ENCODE results near the gene DLG5.

Gene DLG5

DNA sequence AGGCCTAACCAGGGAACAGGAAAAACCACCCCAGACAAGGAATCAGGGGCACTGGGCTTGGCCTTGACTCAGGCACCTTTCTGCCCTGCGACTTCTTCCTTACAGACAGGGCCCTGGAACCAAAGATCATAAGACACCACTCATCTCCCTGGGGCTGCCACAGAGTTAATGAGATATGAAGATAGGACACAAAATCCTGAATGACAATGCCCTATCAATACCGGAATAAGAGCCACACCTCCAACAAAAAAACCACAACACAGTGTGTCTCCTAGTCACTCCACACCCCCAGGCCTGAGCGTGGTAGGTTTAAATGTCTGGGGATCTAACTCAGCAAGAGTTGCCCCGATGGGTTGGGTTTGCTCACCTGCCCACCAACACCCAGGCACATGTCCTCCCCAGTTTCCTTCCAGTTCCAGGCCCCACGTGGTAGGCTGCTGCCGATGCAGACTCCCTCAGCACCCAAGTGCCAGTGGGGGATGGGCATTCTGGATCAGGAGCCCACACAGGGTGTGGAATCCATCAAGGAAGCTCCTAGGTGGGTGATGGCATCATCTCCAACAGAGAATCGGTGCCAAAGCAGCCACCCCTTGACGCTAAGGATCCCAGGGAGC, 3.9 kb downstream of the DLG5 start:
- TF ChIP-seq, protein P1, sequence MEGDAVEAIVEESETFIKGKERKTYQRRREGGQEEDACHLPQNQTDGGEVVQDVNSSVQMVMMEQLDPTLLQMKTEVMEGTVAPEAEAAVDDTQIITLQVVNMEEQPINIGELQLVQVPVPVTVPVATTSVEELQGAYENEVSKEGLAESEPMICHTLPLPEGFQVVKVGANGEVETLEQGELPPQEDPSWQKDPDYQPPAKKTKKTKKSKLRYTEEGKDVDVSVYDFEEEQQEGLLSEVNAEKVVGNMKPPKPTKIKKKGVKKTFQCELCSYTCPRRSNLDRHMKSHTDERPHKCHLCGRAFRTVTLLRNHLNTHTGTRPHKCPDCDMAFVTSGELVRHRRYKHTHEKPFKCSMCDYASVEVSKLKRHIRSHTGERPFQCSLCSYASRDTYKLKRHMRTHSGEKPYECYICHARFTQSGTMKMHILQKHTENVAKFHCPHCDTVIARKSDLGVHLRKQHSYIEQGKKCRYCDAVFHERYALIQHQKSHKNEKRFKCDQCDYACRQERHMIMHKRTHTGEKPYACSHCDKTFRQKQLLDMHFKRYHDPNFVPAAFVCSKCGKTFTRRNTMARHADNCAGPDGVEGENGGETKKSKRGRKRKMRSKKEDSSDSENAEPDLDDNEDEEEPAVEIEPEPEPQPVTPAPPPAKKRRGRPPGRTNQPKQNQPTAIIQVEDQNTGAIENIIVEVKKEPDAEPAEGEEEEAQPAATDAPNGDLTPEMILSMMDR (conservative IDR thresholded peaks at IDR 0.05; ENCODE audit: low read depth, low read length): no peak
- DNase-seq (ENCODE audit: low read depth): no peak
- H3K4me3 ChIP-seq (ENCODE audit: low read depth, low read length): no peak overlapping the region

DNA sequence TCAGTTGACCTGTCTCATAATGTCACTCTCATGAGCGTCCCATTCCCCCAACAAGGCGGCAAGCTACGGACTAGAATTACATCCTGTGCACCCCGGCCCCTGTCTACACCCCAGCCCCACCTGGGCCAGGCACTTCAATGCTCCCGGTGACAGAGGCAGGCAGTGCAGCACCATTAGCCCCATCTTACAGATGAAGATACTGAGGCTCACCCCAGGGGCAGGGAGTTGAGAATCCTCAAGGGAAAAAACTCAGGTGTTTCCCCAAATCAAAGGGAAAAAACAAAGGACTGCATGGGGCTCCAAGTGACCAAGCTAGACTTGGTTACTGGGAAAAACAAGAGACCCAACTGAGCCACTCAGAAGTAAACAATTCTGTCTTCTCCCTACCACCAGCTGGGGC, 4.5 kb downstream of the DLG5 start:
- no peak for DNase-seq (ENCODE audit: low read depth)
- TF ChIP-seq, protein P1 (conservative IDR thresholded peaks at IDR 0.05; ENCODE audit: low read depth, low read length): no peak
- H3K4me3 ChIP-seq (ENCODE audit: low read depth, low read length): no peak overlapping the region

DNA sequence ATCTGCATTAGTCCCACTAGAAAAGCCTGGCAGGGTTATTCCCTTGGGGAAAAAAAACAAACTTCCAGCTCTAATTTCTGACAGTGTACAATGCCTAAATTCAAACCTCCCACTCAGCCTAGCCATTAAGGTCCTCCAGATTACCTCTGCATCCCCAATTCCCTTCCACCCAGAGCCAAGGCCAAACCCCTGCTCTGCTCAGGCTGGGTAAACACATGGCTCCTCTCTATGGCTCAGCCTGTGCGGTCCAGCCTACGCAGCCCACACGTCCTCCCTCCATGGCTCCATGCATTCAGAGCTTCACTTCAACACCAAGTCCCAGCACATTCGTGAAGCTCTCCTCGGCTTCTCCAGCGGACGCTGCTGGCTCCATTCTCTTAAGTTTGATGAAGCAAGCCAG, 5.2 kb downstream of the DLG5 start:
- TF ChIP-seq, protein P1 (conservative IDR thresholded peaks at IDR 0.05; ENCODE audit: low read depth, low read length): no peak
- H3K4me3 ChIP-seq (ENCODE audit: low read depth, low read length): no peak overlapping the region
- no peak for DNase-seq (ENCODE audit: low read depth)

DNA sequence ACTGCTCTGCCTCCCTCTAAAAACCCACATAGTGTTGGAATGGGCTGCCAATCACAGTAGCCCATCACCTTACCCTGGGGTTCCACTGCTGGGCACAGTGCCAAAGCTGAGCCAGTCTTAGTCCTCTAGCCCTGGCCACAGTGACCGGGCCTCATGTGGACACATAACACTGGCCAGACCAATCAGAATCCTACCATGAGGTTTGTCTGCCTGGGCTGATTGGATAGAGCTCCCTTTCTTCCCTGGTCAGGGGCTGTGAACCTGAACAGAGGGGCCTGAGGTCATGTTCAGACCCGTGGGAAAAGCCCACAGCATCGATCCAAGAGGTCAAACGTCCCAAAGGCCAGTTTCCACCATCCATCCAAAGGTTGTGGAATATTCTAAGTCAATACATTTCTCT, 6.1 kb downstream of the DLG5 start:
- H3K4me3 ChIP-seq (ENCODE audit: low read depth, low read length): no peak overlapping the region
- DNase-seq (ENCODE audit: low read depth): no peak
- TF ChIP-seq, protein P1 (conservative IDR thresholded peaks at IDR 0.05; ENCODE audit: low read depth, low read length): no peak

DNA sequence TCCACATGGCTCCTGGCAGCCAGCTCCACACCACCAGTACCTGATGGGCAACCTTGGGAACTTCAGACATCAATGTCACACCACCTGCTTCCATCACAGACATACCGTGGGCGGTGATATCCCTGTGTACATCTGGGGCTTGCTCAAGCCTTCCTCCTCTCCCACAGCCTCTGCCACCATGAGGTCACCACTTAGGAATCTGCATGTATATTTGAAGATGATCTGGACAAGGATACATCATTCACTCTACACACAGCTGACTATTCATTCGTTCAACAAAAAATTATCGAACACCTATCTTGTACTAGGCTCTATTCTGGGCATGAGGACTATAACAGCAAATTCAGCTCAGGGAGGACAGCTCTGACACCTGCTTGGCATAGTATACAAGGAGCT, 6.8 kb downstream of the DLG5 start:
- peak; percentile 81 for DNase-seq (ENCODE audit: low read depth)
- TF ChIP-seq, protein P1 (conservative IDR thresholded peaks at IDR 0.05; ENCODE audit: low read depth, low read length): no peak
- H3K4me3 ChIP-seq (ENCODE audit: low read depth, low read length): no peak overlapping the region

DNA sequence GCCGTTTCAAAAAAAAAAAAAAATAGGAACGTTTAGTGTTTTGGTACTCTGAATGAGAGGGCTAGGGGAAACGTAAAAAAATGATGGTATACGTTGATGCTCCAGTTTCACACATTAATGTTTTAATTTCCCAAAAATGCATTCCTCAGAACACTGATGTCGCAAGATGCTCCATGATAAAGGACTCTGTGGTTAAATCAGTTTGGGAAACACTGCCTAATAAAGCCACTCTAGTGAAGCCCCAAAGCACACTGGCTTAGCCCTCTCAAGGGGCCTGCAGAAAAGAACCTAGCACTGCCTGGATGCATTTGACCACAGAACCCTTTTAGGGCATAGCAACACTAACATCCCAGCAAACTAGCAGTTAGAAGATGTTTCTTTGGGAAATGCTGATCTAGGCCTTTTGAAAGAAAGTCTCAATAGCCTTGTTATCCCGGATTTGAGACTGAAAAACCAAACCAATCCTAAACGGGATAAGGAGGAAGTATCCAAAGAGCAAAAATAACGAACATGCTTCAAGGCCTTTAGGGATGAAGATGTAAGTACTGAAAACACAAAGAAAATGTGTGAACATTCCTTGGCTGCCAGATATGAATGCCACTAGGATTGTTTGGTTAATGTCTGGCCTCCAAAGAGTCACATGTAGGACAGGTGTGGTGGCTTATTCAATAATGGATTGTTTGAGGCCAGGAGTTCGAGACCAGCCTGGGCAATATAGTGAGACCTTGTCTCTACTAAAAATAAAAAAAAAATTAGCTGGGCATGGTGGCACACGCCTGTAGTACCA, 11.0 kb downstream of the DLG5 start:
- no peak for DNase-seq (ENCODE audit: low read depth)
- TF ChIP-seq, protein P1 (conservative IDR thresholded peaks at IDR 0.05; ENCODE audit: low read depth, low read length): no peak
- H3K4me3 ChIP-seq (ENCODE audit: low read depth, low read length): no peak overlapping the region

DNA sequence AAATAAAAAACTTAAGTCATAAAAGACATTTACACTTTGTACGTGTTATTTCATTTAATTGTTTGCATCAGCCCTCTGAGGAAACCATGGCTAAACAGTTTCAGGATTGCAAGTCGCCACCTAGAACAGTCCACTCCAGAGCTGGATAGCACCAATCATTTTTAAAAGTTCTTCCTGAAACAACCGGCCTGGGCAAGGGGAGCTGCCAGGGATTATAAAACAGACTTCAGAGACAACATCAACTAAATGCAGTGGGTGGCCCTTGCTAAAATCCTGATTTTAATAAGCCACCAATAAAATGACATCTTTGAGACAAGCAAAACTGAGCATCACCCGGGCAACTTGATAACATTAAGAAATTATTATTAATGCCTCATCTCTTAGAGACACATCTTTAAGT, 13.5 kb downstream of the DLG5 start:
- H3K4me3 ChIP-seq (ENCODE audit: low read depth, low read length): no peak overlapping the region
- TF ChIP-seq, protein P1 (conservative IDR thresholded peaks at IDR 0.05; ENCODE audit: low read depth, low read length): no peak
- no peak for DNase-seq (ENCODE audit: low read depth)

Data from choroid plexus epithelial cell (primary cell).